ENCODE data around the gene ZNF705A.

- TF ChIP-seq CTCF (optimal IDR thresholded peaks at IDR 0.05 in 1 of 3, IDR thresholded peaks at IDR 0.05 in 1 of 3, conservative IDR thresholded peaks at IDR 0.05 in 1 of 3; ENCODE audit: extremely low read depth in 1 of 3, insufficient read depth in 2 of 3, low read length in 3 of 3) (no peak), EZH2 (IDR thresholded peaks at IDR 0.05; ENCODE audit: low read length) (no peak)
Measured at GRCh38 chr12:8145754-8146441, 10.9 kb upstream of the ZNF705A start.

Data from keratinocyte (primary cell).